ENCODE measurements around the gene SYNE1.

SYNE1 gene

GRCh38 chr6:152452639-152453038 is 184.5 kb downstream of the SYNE1 start:
- Histone ChIP-seq H3K79me2 (no peaks in the 10 kb centered on the region), H2AFZ (no peak overlapping the region), H3K4me1 (no peaks in the 10 kb centered on the region), H3K9ac (no peak overlapping the region), H3K9me3 (ENCODE audit: control insufficient read depth, low read length) (no peaks in the 10 kb centered on the region), H3K4me3 (ENCODE audit: low read depth, low read length) (no peak overlapping the region), H3K36me3 (ENCODE audit: control insufficient read depth, insufficient read depth, low read length) (no peaks in the 10 kb centered on the region), H3K27ac (no peak overlapping the region), H3K27me3 (ENCODE audit: control insufficient read depth, insufficient read depth, low read length) (no peaks in the 10 kb centered on the region), H3K4me2 (ENCODE audit: low read length) (no peak overlapping the region)
- TF ChIP-seq, protein P1, sequence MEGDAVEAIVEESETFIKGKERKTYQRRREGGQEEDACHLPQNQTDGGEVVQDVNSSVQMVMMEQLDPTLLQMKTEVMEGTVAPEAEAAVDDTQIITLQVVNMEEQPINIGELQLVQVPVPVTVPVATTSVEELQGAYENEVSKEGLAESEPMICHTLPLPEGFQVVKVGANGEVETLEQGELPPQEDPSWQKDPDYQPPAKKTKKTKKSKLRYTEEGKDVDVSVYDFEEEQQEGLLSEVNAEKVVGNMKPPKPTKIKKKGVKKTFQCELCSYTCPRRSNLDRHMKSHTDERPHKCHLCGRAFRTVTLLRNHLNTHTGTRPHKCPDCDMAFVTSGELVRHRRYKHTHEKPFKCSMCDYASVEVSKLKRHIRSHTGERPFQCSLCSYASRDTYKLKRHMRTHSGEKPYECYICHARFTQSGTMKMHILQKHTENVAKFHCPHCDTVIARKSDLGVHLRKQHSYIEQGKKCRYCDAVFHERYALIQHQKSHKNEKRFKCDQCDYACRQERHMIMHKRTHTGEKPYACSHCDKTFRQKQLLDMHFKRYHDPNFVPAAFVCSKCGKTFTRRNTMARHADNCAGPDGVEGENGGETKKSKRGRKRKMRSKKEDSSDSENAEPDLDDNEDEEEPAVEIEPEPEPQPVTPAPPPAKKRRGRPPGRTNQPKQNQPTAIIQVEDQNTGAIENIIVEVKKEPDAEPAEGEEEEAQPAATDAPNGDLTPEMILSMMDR (IDR thresholded peaks at IDR 0.05), result no peak

- no peaks in the 10 kb centered on the region for H3K36me3 ChIP-seq (ENCODE audit: control insufficient read depth, insufficient read depth, low read length)
- H3K27me3 ChIP-seq (ENCODE audit: control insufficient read depth, insufficient read depth, low read length), result no peaks in the 10 kb centered on the region
- no peaks in the 10 kb centered on the region for H3K4me1 ChIP-seq
- no peaks in the 10 kb centered on the region for H3K9me3 ChIP-seq (ENCODE audit: control insufficient read depth, low read length)
- no peak overlapping the region for H3K9ac ChIP-seq
- H3K79me2 ChIP-seq, result no peaks in the 10 kb centered on the region
- no peak overlapping the region for H2AFZ ChIP-seq
- no peak overlapping the region for H3K27ac ChIP-seq
- H3K4me3 ChIP-seq (ENCODE audit: low read depth, low read length), result no peak overlapping the region
- H3K4me2 ChIP-seq (ENCODE audit: low read length), result no peak overlapping the region
- TF ChIP-seq, protein P1 (IDR thresholded peaks at IDR 0.05), result no peak
Observed at GRCh38 chr6:152450519-152450918, 186.6 kb downstream of the SYNE1 start.

- Histone ChIP-seq H3K27ac (no peak overlapping the region), H2AFZ (no peak overlapping the region), H3K9ac (no peak overlapping the region), H3K4me1 (no peaks in the 10 kb centered on the region), H3K27me3 (ENCODE audit: control insufficient read depth, insufficient read depth, low read length) (no peaks in the 10 kb centered on the region), H3K79me2 (no peaks in the 10 kb centered on the region), H3K4me3 (ENCODE audit: low read depth, low read length) (no peak overlapping the region), H3K9me3 (ENCODE audit: control insufficient read depth, low read length) (no peaks in the 10 kb centered on the region), H3K36me3 (ENCODE audit: control insufficient read depth, insufficient read depth, low read length) (no peaks in the 10 kb centered on the region), H3K4me2 (ENCODE audit: low read length) (no peak overlapping the region)
- TF ChIP-seq, protein P1 (IDR thresholded peaks at IDR 0.05), result no peak
Observed at GRCh38 chr6:152441902-152442301, 195.3 kb downstream of the SYNE1 start.

- Histone ChIP-seq H3K4me3 (ENCODE audit: low read depth, low read length) (no peak overlapping the region), H3K9ac (no peak overlapping the region), H3K4me2 (ENCODE audit: low read length) (no peak overlapping the region), H3K27ac (no peak overlapping the region), H3K27me3 (ENCODE audit: control insufficient read depth, insufficient read depth, low read length) (no peaks in the 10 kb centered on the region), H3K4me1 (no peaks in the 10 kb centered on the region), H2AFZ (no peak overlapping the region), H3K36me3 (ENCODE audit: control insufficient read depth, insufficient read depth, low read length) (no peaks in the 10 kb centered on the region), H3K79me2 (no peaks in the 10 kb centered on the region), H3K9me3 (ENCODE audit: control insufficient read depth, low read length) (no peaks in the 10 kb centered on the region)
- TF ChIP-seq, protein P1 (IDR thresholded peaks at IDR 0.05), result no peak
Observed at GRCh38 chr6:152435816-152436215, 201.3 kb downstream of the SYNE1 start.

- Histone ChIP-seq H3K9ac (no peak overlapping the region), H3K36me3 (ENCODE audit: control insufficient read depth, insufficient read depth, low read length) (no peaks in the 10 kb centered on the region), H3K27ac (no peak overlapping the region), H3K4me2 (ENCODE audit: low read length) (no peak overlapping the region), H3K79me2 (no peaks in the 10 kb centered on the region), H2AFZ (no peak overlapping the region), H3K27me3 (ENCODE audit: control insufficient read depth, insufficient read depth, low read length) (no peaks in the 10 kb centered on the region), H3K4me1 (no peaks in the 10 kb centered on the region), H3K9me3 (ENCODE audit: control insufficient read depth, low read length) (no peaks in the 10 kb centered on the region), H3K4me3 (ENCODE audit: low read depth, low read length) (no peak overlapping the region)
- TF ChIP-seq, protein P1 (IDR thresholded peaks at IDR 0.05), result no peak
Observed at GRCh38 chr6:152432758-152433157, 204.4 kb downstream of the SYNE1 start.
